MCF 10A (cell line): Measurements from ENCODE around the gene OTUD5. TPM values are rescaled to one million over a fixed set of nuclear protein-coding genes. Genes with fewer than 3 reads are reported as not detected.

Experiments used
- Bru-seq: library from RNA; stranded (reverse); fragments of 400-500 nt; gene quantifications from one replicate; lab custom pipeline; 2021; lab: Mats Ljungman, UMichigan
- BruChase-seq, 2 experiments: library from RNA; stranded (reverse); fragments of 400-500 nt; gene quantifications; one replicate each; lab custom pipeline; 2021; lab: Mats Ljungman, UMichigan
- BruUV-seq: library from RNA; stranded (reverse); fragments of 400-500 nt; replicated peaks from 2 replicates; lab custom pipeline; 2021; lab: Mats Ljungman, UMichigan
- CTCF ChIA-PET: fragments of 300-600 bp; sonication (Branson Sonifier 250); formaldehyde crosslinking; extraction: SDS; loops from one replicate; lab custom pipeline; 2021; ENCODE audit warnings: antibody characterized with exemption, inconsistent platforms; lab: Yijun Ruan, JAX
- POLR2A ChIA-PET: fragments of 300-600, 350-650 bp; sonication (Branson Sonifier 250); formaldehyde crosslinking; extraction: SDS; loops from one replicate; lab custom pipeline; 2020; ENCODE audit warnings: antibody characterized with exemption, inconsistent platforms; lab: Yijun Ruan, JAX
- DNase-seq: peaks from one replicate; pipeline ENCODE4 v3.0.0-alpha.2; 2018; ENCODE audit not compliant: unreplicated experiment
- H3K27ac Mint-ChIP-seq: one replicate; pipeline ENCODE4 v1.8.0; 2022; ENCODE audit warnings: mild to moderate bottlenecking, low read depth, mixed read lengths; ENCODE audit not compliant: unreplicated experiment
- H3K27me3 Mint-ChIP-seq: one replicate; pipeline ENCODE4 v1.8.0; 2022; ENCODE audit warnings: mixed read lengths; ENCODE audit not compliant: insufficient read depth, unreplicated experiment
- H3K36me3 Mint-ChIP-seq: one replicate; pipeline ENCODE4 v1.8.0; 2022; ENCODE audit warnings: mild to moderate bottlenecking, moderate library complexity, mixed read lengths; ENCODE audit not compliant: insufficient read depth, unreplicated experiment
- H3K4me1 Mint-ChIP-seq: one replicate; pipeline ENCODE4 v1.8.0; 2022; ENCODE audit warnings: mixed read lengths; ENCODE audit not compliant: insufficient read depth, unreplicated experiment
- H3K4me3 Mint-ChIP-seq: one replicate; pipeline ENCODE4 v1.8.0; 2022; ENCODE audit warnings: mild to moderate bottlenecking, moderate library complexity, mixed read lengths; ENCODE audit not compliant: unreplicated experiment
- H3K9me3 Mint-ChIP-seq: one replicate; pipeline ENCODE4 v1.8.0; 2022; ENCODE audit warnings: mixed read lengths; ENCODE audit not compliant: unreplicated experiment
- CTCF ChIP-seq: fragments of 200-600 bp; IDR thresholded peaks from one replicate; pipeline ENCODE4 v1.8.0; 2022; ENCODE audit warnings: antibody characterized with exemption, mild to moderate bottlenecking; ENCODE audit not compliant: unreplicated experiment
- intact Hi-C: fragments of 100-400 bp; cut with micrococcal nuclease; formaldehyde crosslinking; loops from 2 replicates; pipeline ENCODE4 v1.14.1; 2022
- long read RNA-seq: library from polyadenylated mRNA; stranded (forward); transcript quantifications from one replicate; pipeline ENCODE4 v2.0.0, GENCODE V29; 2022
- total RNA-seq: library from RNA; stranded (reverse); gene quantifications from 2 replicates; pipeline ENCODE4 v1.2.3, GENCODE V29; 2022

Gene OTUD5, protein sequence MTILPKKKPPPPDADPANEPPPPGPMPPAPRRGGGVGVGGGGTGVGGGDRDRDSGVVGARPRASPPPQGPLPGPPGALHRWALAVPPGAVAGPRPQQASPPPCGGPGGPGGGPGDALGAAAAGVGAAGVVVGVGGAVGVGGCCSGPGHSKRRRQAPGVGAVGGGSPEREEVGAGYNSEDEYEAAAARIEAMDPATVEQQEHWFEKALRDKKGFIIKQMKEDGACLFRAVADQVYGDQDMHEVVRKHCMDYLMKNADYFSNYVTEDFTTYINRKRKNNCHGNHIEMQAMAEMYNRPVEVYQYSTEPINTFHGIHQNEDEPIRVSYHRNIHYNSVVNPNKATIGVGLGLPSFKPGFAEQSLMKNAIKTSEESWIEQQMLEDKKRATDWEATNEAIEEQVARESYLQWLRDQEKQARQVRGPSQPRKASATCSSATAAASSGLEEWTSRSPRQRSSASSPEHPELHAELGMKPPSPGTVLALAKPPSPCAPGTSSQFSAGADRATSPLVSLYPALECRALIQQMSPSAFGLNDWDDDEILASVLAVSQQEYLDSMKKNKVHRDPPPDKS
- 35.1 and 38.7 TPM in 2 replicates for total RNA-seq
- percentile 68 among the genes with signal in this experiment for Bru-seq, nascent RNA
- BruChase-seq, experiment 1, labeled RNA remaining after a 6-hour chase = percentile 77 among the genes with signal in this experiment
- BruChase-seq, experiment 2, labeled RNA remaining after a 2-hour chase = percentile 72 among the genes with signal in this experiment
- long read RNA-seq, transcript OTUD5-202 (9 exons, 2,692 nt) = major isoform, 29 of 85 reads
- long read RNA-seq, transcript OTUD5-203 (10 exons, 2,682 nt) = minor isoform, 11 of 85 reads
- long read RNA-seq, partial matches to known transcripts = 12 of 85 reads
- long read RNA-seq, other reads (novel, unspliced or antisense) = 29 of 85 reads

DNA sequence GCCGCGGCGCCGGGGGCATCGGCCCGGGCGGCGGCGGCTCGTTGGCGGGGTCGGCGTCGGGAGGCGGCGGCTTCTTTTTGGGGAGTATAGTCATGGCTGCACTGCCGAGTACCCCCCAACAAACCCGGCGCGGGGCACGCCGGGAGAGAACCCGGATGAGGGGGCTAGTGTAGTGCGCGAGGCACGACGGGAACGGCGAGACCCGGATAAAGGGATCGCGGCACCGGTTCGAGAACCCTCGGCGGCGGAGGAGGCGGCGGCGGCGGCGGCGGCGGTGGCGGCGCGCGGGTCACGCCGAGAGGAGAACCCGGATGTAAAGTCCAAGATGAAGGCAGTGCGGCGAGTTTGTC is at the start of gene OTUD5:
TSS of gene OTUD5 (minus strand) at position 131 of the 350 bp plus-strand sequence. CDS start at position 94, 37 bp downstream.
- ChIA-PET POLR2A (interaction anchor here (0.6 to 4.3 kb wide), 16 partner anchors 9 to 261 kb away, joined by 3 to 57 read pairs (median 4); partner anchors contain the start of genes GRIPAP1, HDAC6, PQBP1 and SLC35A2), CTCF (interaction anchor here (1.4 to 2.1 kb wide), 3 partner anchors 11 to 86 kb away, joined by 3 to 15 read pairs (median 5); partner anchors contain the start of gene TFE3)
- Mint-ChIP-seq H3K4me1 (peaks cover 5% of the 10 kb centered on the region), H3K4me3 (peak within 1 kb of the TSS; percentile 94), H3K27ac (peak within 1 kb of the TSS; percentile 100), H3K27me3 (no peaks in the 10 kb centered on the region), H3K36me3 (peaks cover 7% of the 10 kb centered on the region), H3K9me3 (no peaks in the 10 kb centered on the region)
- no peak for TF ChIP-seq CTCF
- intact Hi-C loops = no loop called here
- no TSS peak for BruUV-seq
- DNase-seq = no peak

DNA sequence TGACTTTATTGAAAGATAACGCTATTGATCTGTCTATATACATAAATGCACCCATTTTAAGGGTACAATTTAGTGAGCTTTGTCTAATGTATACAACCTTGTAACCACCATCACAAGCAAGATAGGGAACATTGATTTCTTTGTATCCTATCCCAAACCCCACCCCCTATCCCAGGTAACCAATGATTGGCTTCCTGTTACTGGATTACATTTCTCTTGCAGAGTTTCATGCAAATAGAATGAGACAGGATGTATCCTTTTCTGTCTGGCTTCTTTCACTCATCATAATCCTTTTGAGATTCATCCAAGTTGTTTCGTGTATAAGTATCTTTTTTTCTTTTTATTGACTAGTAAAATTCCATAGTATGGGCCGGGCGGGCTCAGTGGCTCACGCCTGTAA is 46.3 kb upstream of the OTUD5 start:
- POLR2A ChIA-PET = interaction anchor here (0.6 to 3.0 kb wide), 3 partner anchors 36 to 69 kb away, joined by 3 to 31 read pairs (median 15); partner anchors contain the start of gene TFE3

GRCh38 chrX:49002091-49002935 is 44.9 kb upstream of the OTUD5 start, which contains the start of gene GRIPAP1:
TSS of gene GRIPAP1 (minus strand) at chrX:49002264. CDS start at chrX:49002229, 35 bp downstream.
- H3K4me3 Mint-ChIP-seq = peak within 1 kb of the TSS; percentile 95
- peak within 1 kb of the TSS; percentile 97 for H3K27ac Mint-ChIP-seq
- TSS peak; percentile 92 for BruUV-seq
- H3K9me3 Mint-ChIP-seq = no peaks in the 10 kb centered on the region
- intact Hi-C loops = loop anchor here (1.0 kb wide), 1 partner anchor 41 kb away; the partner anchor contains the start of gene TFE3
- ChIA-PET POLR2A (interaction anchor here (0.5 to 3.0 kb wide), 17 partner anchors 9 to 276 kb away, joined by 3 to 31 read pairs (median 3); partner anchors contain the start of genes HDAC6, OTUD5, PQBP1 and PRAF2), CTCF (interaction anchor here (0.5 to 0.6 kb wide), 2 partner anchors 55 to 198 kb away, joined by 3 to 4 read pairs; no protein-coding TSS in a partner anchor)
- peaks cover 10% of the 10 kb centered on the region for H3K4me1 Mint-ChIP-seq
- TF ChIP-seq CTCF = no peak
- H3K27me3 Mint-ChIP-seq = no peaks in the 10 kb centered on the region
- peak; percentile 80 for DNase-seq
- H3K36me3 Mint-ChIP-seq = peaks cover 12% of the 10 kb centered on the region

More for the DNA sequence above, 46.3 kb upstream of the OTUD5 start:
- Mint-ChIP-seq H3K4me3 (peak overlapping the region; percentile 25), H3K9me3 (no peaks in the 10 kb centered on the region), H3K27ac (no peak overlapping the region), H3K27me3 (no peaks in the 10 kb centered on the region), H3K4me1 (peaks cover 10% of the 10 kb centered on the region), H3K36me3 (peaks cover 9% of the 10 kb centered on the region)
- intact Hi-C loops = no loop called here
- no TSS peak for BruUV-seq
- TF ChIP-seq CTCF = no peak
- CTCF ChIA-PET = no interaction called here
- no peak for DNase-seq
